ENCODE measurements around the gene ARHGAP22.

ARHGAP22 gene

GRCh38 chr10:48464871-48465736, 139.8 kb downstream of the ARHGAP22 start:
- no peaks in the 10 kb centered on the region for H3K27me3 ChIP-seq (ENCODE audit: insufficient read depth, poor library complexity, severe bottlenecking)
- no peak overlapping the region for H3K4me3 ChIP-seq (replicated peaks; ENCODE audit: insufficient read depth, low read length)
- no peak overlapping the region for H3K27ac ChIP-seq (replicated peaks)
- no peak for DNase-seq (ENCODE audit: low read depth in 1 of 2, low spot score in 1 of 2)
- TF ChIP-seq GABPA (IDR thresholded peaks at IDR 0.05; ENCODE audit: low read depth), result no peak
- no peak for TF ChIP-seq CTCF (IDR thresholded peaks at IDR 0.05; ENCODE audit: insufficient read depth, low read length)
- TF ChIP-seq POLR2AphosphoS5 (IDR thresholded peaks at IDR 0.05; ENCODE audit: low read depth), result no peak
- TF ChIP-seq SPI1 (IDR thresholded peaks at IDR 0.05; ENCODE audit: borderline replicate concordance, low read depth), result no peak
- TF ChIP-seq REST (IDR thresholded peaks at IDR 0.05; ENCODE audit: insufficient replicate concordance, low read depth), result no peak

GRCh38 chr10:48464121-48464870, 140.6 kb downstream of the ARHGAP22 start:
- no peak for TF ChIP-seq POLR2AphosphoS5 (IDR thresholded peaks at IDR 0.05; ENCODE audit: low read depth)
- TF ChIP-seq REST (IDR thresholded peaks at IDR 0.05; ENCODE audit: insufficient replicate concordance, low read depth), result no peak
- no peak for TF ChIP-seq CTCF (IDR thresholded peaks at IDR 0.05; ENCODE audit: insufficient read depth, low read length)
- no peak for TF ChIP-seq GABPA (IDR thresholded peaks at IDR 0.05; ENCODE audit: low read depth)
- TF ChIP-seq SPI1 (IDR thresholded peaks at IDR 0.05; ENCODE audit: borderline replicate concordance, low read depth), result no peak
- Histone ChIP-seq H3K4me3 (replicated peaks; ENCODE audit: insufficient read depth, low read length) (no peak overlapping the region), H3K27me3 (ENCODE audit: insufficient read depth, poor library complexity, severe bottlenecking) (no peaks in the 10 kb centered on the region), H3K27ac (replicated peaks) (no peak overlapping the region)
- no peak for DNase-seq (ENCODE audit: low read depth in 1 of 2, low spot score in 1 of 2)

- Histone ChIP-seq H3K27me3 (ENCODE audit: insufficient read depth, poor library complexity, severe bottlenecking) (no peaks in the 10 kb centered on the region), H3K4me3 (replicated peaks; ENCODE audit: insufficient read depth, low read length) (no peak overlapping the region), H3K27ac (replicated peaks) (no peak overlapping the region)
- TF ChIP-seq CTCF (IDR thresholded peaks at IDR 0.05; ENCODE audit: insufficient read depth, low read length), result no peak
- TF ChIP-seq REST (IDR thresholded peaks at IDR 0.05; ENCODE audit: insufficient replicate concordance, low read depth), result no peak
- TF ChIP-seq GABPA (IDR thresholded peaks at IDR 0.05; ENCODE audit: low read depth), result no peak
- no peak for TF ChIP-seq POLR2AphosphoS5 (IDR thresholded peaks at IDR 0.05; ENCODE audit: low read depth)
- TF ChIP-seq SPI1 (IDR thresholded peaks at IDR 0.05; ENCODE audit: borderline replicate concordance, low read depth), result no peak
- no peak for DNase-seq (ENCODE audit: low read depth in 1 of 2, low spot score in 1 of 2)
Observed at GRCh38 chr10:48463318-48464003, 141.4 kb downstream of the ARHGAP22 start.
